Heart right ventricle (tissue), 16 donors: ENCODE results near the gene RAB11FIP5. TPM values are rescaled to one million over a fixed set of nuclear protein-coding genes. Genes with fewer than 3 reads are reported as not detected.
"Not testable (repeated sequence)": the region's sequence is repeated elsewhere in the genome, so short reads cannot be mapped to it uniquely, and the experiment has no call there.

Experiments
- ATAC-seq, 8 donors: fragments of 200-7000 bp; cut with Tn5 transposase; one replicate each; pipeline ENCODE4 v1.9.1; 2020; ENCODE audit warnings: mild to moderate bottlenecking in 8 of 8, moderate library complexity in 8 of 8, moderate number of reproducible peaks in 1 of 8
- DNase-seq, 2 donors: peaks; one replicate each; pipeline ENCODE4 v3.0.0-alpha.2; 2020
- H3K27ac ChIP-seq, 10 donors: fragments of 200-600 bp; sonication (generic) in 2 of 10; one replicate each; pipeline versions ENCODE4 v1.5.0 to v1.8.0; 2020 to 2022; ENCODE audit warnings: mild to moderate bottlenecking in 3 of 10
- H3K27me3 ChIP-seq, 7 donors: fragments of 200-600 bp; one replicate each; pipeline ENCODE4 v1.8.0; 2021 to 2022; ENCODE audit warnings: mild to moderate bottlenecking in 2 of 7
- H3K36me3 ChIP-seq, 9 donors: fragments of 200-600 bp; sonication (generic) in 1 of 9; one replicate each; pipeline versions ENCODE4 v1.5.0 to v1.8.0; 2020 to 2022; ENCODE audit warnings: mild to moderate bottlenecking in 2 of 9
- H3K4me1 ChIP-seq, 9 donors: fragments of 200-600 bp; sonication (generic) in 1 of 9; one replicate each; pipeline versions ENCODE4 v1.5.0 to v1.8.0; 2020 to 2022; ENCODE audit warnings: mild to moderate bottlenecking in 4 of 9
- H3K4me3 ChIP-seq, 10 donors: fragments of 200-600 bp; sonication (generic) in 2 of 10; one replicate each; pipeline versions ENCODE4 v1.5.0 to v1.8.0; 2020 to 2022; ENCODE audit warnings: mild to moderate bottlenecking in 7 of 10, moderate library complexity in 2 of 10
- H3K9me3 ChIP-seq, 11 donors: fragments of 200-600 bp in 10 of 11; sonication (generic) in 2 of 11; one replicate each; pipeline versions ENCODE4 v1.5.0 to v1.8.0; 2013 to 2022; ENCODE audit warnings: mild to moderate bottlenecking in 2 of 11, control low read depth in 1 of 11, moderate library complexity in 1 of 11
- WGBS, 2 donors: extraction: QIAGEN DNeasy Blood & Tissue Kit; methylation state at CpG; one replicate each; pipeline ENCODE4 v1.1.7; 2013; ENCODE audit warnings: inconsistent platforms in 1 of 2; 5-methylcytosine and 5-hydroxymethylcytosine counted together
- intact Hi-C, 10 donors: fragments of 100-400 bp; cut with DNase I; formaldehyde crosslinking; loops; one replicate each; pipeline versions ENCODE4 v1.11.1 to v1.14.2; 2022
- polyA plus RNA-seq, 2 donors: library from polyadenylated mRNA; stranded (reverse); fragments of 200-250 nt; gene quantifications; one replicate each; pipeline ENCODE4 v1.2.3, GENCODE V29; 2013
- total RNA-seq, 10 donors: library from RNA; stranded (reverse); fragmentation: NEBNext Ultra II Directional in 3 of 10; extraction: Animal tissue kit (Norgen Biotek cat#: 25700) in 3 of 10; gene quantifications; one replicate each; pipeline versions ENCODE4 v1.2.1 to v1.2.4, GENCODE V29; 2021 to 2023
- TF ChIP-seq, protein P1 (sequence below), 9 donors: fragments of 200-600 bp; sonication (generic) in 2 of 9; IDR thresholded peaks; one replicate each; pipeline versions ENCODE4 v1.5.0 to v1.8.0; 2021 to 2022; ENCODE audit warnings: antibody characterized with exemption in 9 of 9, mild to moderate bottlenecking in 5 of 9, moderate library complexity in 1 of 9
- donor health status: Arrhythmogenic right ventricular cardiomyopathy.
- donor health status: ischemic (EF 13 %, LVEDD 7.1; RV severe dilation, severe dysfunction).
- donor health status: healthy with polysubstance abuse.
- donor health status: DM: no; HTN: yes; CAD: no.
- donor health status: DM: no; HTN: no; CAD: no.
- donor health status: ischemic (EF 25% LVEDD 6.9; RV normal size, moderate dysfunction).
- donor health status: ischemic (EF 25% LVEDD 5.7; RV mildly dilated, moderate dysfunction).
- donor health status: healthy.
- donor health status: DM: yes; HTN: yes; CAD: no.
- donor health status: Ischemic cardiomyopathy.
- donor health status: ischemic (EF 35%, LVEDD 5.7; RV mildly dilated, moderate dysfunction).
- donor health status: nonischemic (EF 11% LVEDD 7.7; RV severe dilation, severe dysfunction).
- donor health status: DM: yes; HTN: yes; CAD: no.
- donor health status: PGD.
- donor health status: ischemic (EF 29% LVEDD 5.4; RV normal size, mild dysfunction).
- donor health status: nonischemic (EF 23%, LVEDD 6.1; RV moderate dilation, normal function).

Gene RAB11FIP5
- total and polyA plus RNA-seq, 12 donors: 6.8 to 30.4 (median 22.3) TPM

DNA sequence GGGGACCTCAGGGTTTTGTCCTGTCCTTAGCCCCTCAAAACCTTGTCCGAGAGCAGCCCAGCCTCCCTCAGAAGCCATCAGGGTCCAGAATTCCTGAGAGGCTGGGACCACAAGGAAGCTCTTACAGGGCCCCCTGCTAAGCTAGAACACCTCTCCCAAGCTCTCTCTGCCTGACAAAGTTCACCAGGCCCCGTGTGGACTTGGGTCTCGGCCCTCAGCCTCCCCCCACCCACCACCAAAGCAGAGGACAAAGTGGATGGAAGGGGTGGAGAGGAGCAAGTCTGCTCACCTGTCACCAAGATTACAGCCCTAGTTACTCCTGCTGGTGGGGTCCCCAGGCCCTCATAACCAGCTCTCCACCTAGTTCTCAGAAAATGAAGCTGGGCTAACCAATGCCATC lies 16.8 kb downstream of the RAB11FIP5 start:
- H3K9me3 ChIP-seq: no peaks in the 10 kb centered on the region
- TF ChIP-seq, protein P1, sequence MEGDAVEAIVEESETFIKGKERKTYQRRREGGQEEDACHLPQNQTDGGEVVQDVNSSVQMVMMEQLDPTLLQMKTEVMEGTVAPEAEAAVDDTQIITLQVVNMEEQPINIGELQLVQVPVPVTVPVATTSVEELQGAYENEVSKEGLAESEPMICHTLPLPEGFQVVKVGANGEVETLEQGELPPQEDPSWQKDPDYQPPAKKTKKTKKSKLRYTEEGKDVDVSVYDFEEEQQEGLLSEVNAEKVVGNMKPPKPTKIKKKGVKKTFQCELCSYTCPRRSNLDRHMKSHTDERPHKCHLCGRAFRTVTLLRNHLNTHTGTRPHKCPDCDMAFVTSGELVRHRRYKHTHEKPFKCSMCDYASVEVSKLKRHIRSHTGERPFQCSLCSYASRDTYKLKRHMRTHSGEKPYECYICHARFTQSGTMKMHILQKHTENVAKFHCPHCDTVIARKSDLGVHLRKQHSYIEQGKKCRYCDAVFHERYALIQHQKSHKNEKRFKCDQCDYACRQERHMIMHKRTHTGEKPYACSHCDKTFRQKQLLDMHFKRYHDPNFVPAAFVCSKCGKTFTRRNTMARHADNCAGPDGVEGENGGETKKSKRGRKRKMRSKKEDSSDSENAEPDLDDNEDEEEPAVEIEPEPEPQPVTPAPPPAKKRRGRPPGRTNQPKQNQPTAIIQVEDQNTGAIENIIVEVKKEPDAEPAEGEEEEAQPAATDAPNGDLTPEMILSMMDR (IDR thresholded peaks at IDR 0.05): no peak
- no peaks in the 10 kb centered on the region for H3K36me3 ChIP-seq
- H3K27me3 ChIP-seq: no peaks in the 10 kb centered on the region
- H3K4me1 ChIP-seq: peaks cover 11 to 43% (median 34%) of the 10 kb centered on the region in 9 donors
- no peak overlapping the region for H3K4me3 ChIP-seq
- ATAC-seq: no peak
- DNase-seq: no peak
- intact Hi-C loops: no loop called here
- H3K27ac ChIP-seq: no peak overlapping the region
- 80 to 85% methylated on average over 3 of the region's 3 CpGs for WGBS, 2 donors

DNA sequence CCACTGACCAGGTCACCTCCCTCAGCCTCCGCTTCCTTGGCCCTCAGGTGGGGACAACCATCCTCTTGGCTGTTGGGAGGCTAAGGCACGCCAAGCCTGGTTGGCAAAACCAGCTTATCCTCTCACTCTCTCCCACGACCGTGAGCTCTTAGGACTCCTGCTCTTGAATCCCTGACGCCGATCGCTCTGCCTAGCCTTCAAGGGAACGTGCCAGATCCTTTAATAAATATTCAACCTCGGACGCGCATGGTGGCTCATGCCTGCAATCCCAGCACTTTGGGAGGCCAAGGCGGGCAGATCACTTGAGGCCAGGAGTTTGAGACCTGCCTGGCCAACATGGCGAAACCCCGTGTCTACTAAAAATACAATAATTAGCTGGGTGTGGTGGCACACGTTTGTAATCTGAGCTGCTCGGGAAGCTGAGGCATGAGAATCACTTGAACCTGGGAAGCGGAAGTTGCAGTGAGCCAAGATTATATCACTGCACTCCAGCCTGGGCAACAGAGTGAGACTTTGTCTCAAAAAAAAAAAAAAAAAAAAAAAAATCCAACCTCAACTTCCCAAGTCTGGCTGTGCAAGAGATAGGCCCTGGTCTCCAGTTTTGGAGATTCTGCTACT lies 19.0 kb downstream of the RAB11FIP5 start:
- H3K36me3 ChIP-seq, DNase-seq, H3K4me3 ChIP-seq, H3K27me3 ChIP-seq, H3K9me3 ChIP-seq, intact Hi-C loops: not testable (repeated sequence)
- ATAC-seq: peak in 1 of 8 donors; percentile 38
- Histone ChIP-seq H3K4me1 (peaks cover 11 to 65% (median 50%) of the 10 kb centered on the region in 9 donors), H3K27ac (peak overlapping the region in 2 of 10 donors; percentile 27 to 33)
- WGBS, 2 donors: 74 to 86% methylated on average over 17 of the region's 17 CpGs

- TF ChIP-seq, protein P1 (IDR thresholded peaks at IDR 0.05): no peak
- ATAC-seq (no peak), DNase-seq (no peak)
- Histone ChIP-seq H3K9me3 (no peaks in the 10 kb centered on the region), H3K36me3 (peaks cover 0 to 18% (median 10%) of the 10 kb centered on the region in 9 donors), H3K4me3 (no peak overlapping the region), H3K27ac (peak overlapping the region in 2 of 10 donors; percentile 7 to 33), H3K4me1 (peaks cover 11 to 72% (median 51%) of the 10 kb centered on the region in 9 donors), H3K27me3 (no peaks in the 10 kb centered on the region)
- intact Hi-C loops: no loop called here
- 52 to 65% methylated on average over 7 of the region's 7 CpGs for WGBS, 2 donors
These were observed 20.5 kb downstream of the RAB11FIP5 start for GRCh38 chr2:73092146-73092783.

- WGBS, 2 donors: 93 to 96% methylated on average over 11 of the region's 11 CpGs
- H3K4me1 ChIP-seq: peaks cover 11 to 77% (median 51%) of the 10 kb centered on the region in 9 donors
These were observed 21.1 kb downstream of the RAB11FIP5 start for GRCh38 chr2:73091696-73092095.

More at GRCh38 chr2:73091696-73092095, 21.1 kb downstream of the RAB11FIP5 start:
- Histone ChIP-seq H3K9me3 (no peaks in the 10 kb centered on the region), H3K36me3 (peaks cover 0 to 23% (median 10%) of the 10 kb centered on the region in 9 donors), H3K27me3 (no peaks in the 10 kb centered on the region), H3K27ac (no peak overlapping the region), H3K4me3 (no peak overlapping the region)
- TF ChIP-seq, protein P1 (IDR thresholded peaks at IDR 0.05): no peak
- DNase-seq (no peak), ATAC-seq (no peak)
- intact Hi-C loops: no loop called here
